Prostate gland (tissue), 2 donors: ENCODE measurements around the gene MCCC1. TPM values are rescaled to one million over a fixed set of nuclear protein-coding genes. Genes with fewer than 3 reads are reported as not detected.

Experiments used
- DNase-seq: peaks from one replicate; pipeline ENCODE4 v3.0.0-alpha.2; 2019; ENCODE audit warnings: low spot score
- H3K27ac ChIP-seq, 2 donors: fragments of 200-600 bp; sonication (generic); 2 replicates each; pipeline ENCODE4 v1.5.1; 2017 to 2019
- H3K27me3 ChIP-seq: fragments of 200-600 bp; sonication (generic); replicated peaks from 2 replicates; pipeline ENCODE4 v1.5.1; 2019; ENCODE audit not compliant: insufficient read depth
- H3K36me3 ChIP-seq, 2 donors: fragments of 200-600 bp; sonication (generic); 1 replicate in 1 of 2; 2 replicates in 1 of 2; pipeline versions ENCODE4 v1.5.1 to v1.8.1; 2017 to 2019
- H3K4me1 ChIP-seq: fragments of 200-600 bp; sonication (generic); replicated peaks from 2 replicates; pipeline ENCODE4 v1.5.1; 2019
- H3K4me3 ChIP-seq, 2 donors: fragments of 200-600 bp; sonication (generic); 2 replicates each; pipeline ENCODE4 v1.5.1; 2017 to 2019
- H3K9me3 ChIP-seq: fragments of 200-600 bp; sonication (generic); 2 replicates; pipeline ENCODE4 v1.5.1; 2017
- POLR2A ChIP-seq: fragments of 450-650 bp; IDR thresholded peaks from one replicate; pipeline ENCODE4 v1.6.1; 2016; ENCODE audit warnings: antibody characterized with exemption, mild to moderate bottlenecking
- POLR2AphosphoS5 ChIP-seq: sonication (generic); formaldehyde crosslinking; IDR thresholded peaks from one replicate; pipeline ENCODE4 v1.6.1; 2017; ENCODE audit warnings: antibody characterized with exemption
- WGBS: methylation state at CpG from one replicate; pipeline ENCODE4 v1.1.5; 2018; 5-methylcytosine and 5-hydroxymethylcytosine counted together
- intact Hi-C: fragments of 100-400 bp; cut with DNase I; formaldehyde crosslinking; loops from one replicate; pipeline ENCODE4 v1.14.2; 2022
- total RNA-seq, 2 donors: library from RNA; depleted of rRNA; stranded (reverse); fragments of >200 nt; gene quantifications; one replicate each; pipeline ENCODE4 v1.1.0, GENCODE V29; 2016
- TF ChIP-seq, protein P1 (sequence below), 4 experiments: fragments of 200-600 bp in 2 of 4; fragments of 450-650 bp in 2 of 4; sonication (generic) in 2 of 4; IDR thresholded peaks; 1 replicate in 3 of 4; 2 replicates in 1 of 4; pipeline ENCODE4 v1.5.1; 2016 to 2019; ENCODE audit warnings: antibody characterized with exemption in 4 of 4, mild to moderate bottlenecking in 2 of 4, moderate library complexity in 2 of 4

The MCCC1 gene
- total RNA-seq, 2 donors from 2014 or later = 37.5 to 54.6 TPM

DNA sequence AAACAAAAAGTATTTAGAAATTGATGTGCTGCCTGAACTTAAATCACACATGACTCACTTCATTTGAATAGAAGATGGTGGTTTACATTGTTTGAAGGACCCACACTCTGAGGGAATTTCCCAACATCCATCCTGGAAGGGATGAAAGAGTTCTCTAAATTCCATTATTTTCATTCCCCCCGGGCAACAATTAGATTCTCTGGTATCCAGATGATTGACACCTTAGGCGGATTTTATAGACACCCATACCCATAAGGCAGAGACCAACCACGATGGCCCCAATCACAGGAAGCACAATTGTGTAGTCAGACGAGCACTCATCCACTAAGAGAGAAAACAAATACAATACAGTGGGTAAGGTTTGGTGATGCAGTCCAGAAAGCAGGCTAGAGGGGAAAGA is 24.6 kb upstream of the MCCC1 start:
- Histone ChIP-seq H3K4me1 (no peaks in the 10 kb centered on the region), H3K27ac (no peak overlapping the region), H3K4me3 (no peak overlapping the region), H3K27me3 (no peaks in the 10 kb centered on the region), H3K9me3 (no peaks in the 10 kb centered on the region), H3K36me3 (no peaks in the 10 kb centered on the region)
- 50% methylated on average over 4 of the region's 4 CpGs for WGBS
- intact Hi-C loops = loop anchor here (2.0 to 10.0 kb wide), 2 partner anchors 61 to 259 kb away; no protein-coding TSS in a partner anchor
- TF ChIP-seq POLR2AphosphoS5 (no peak), POLR2A (no peak)
- TF ChIP-seq, protein P1, sequence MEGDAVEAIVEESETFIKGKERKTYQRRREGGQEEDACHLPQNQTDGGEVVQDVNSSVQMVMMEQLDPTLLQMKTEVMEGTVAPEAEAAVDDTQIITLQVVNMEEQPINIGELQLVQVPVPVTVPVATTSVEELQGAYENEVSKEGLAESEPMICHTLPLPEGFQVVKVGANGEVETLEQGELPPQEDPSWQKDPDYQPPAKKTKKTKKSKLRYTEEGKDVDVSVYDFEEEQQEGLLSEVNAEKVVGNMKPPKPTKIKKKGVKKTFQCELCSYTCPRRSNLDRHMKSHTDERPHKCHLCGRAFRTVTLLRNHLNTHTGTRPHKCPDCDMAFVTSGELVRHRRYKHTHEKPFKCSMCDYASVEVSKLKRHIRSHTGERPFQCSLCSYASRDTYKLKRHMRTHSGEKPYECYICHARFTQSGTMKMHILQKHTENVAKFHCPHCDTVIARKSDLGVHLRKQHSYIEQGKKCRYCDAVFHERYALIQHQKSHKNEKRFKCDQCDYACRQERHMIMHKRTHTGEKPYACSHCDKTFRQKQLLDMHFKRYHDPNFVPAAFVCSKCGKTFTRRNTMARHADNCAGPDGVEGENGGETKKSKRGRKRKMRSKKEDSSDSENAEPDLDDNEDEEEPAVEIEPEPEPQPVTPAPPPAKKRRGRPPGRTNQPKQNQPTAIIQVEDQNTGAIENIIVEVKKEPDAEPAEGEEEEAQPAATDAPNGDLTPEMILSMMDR (IDR thresholded peaks at IDR 0.05) = no peak
- DNase-seq = no peak

DNA sequence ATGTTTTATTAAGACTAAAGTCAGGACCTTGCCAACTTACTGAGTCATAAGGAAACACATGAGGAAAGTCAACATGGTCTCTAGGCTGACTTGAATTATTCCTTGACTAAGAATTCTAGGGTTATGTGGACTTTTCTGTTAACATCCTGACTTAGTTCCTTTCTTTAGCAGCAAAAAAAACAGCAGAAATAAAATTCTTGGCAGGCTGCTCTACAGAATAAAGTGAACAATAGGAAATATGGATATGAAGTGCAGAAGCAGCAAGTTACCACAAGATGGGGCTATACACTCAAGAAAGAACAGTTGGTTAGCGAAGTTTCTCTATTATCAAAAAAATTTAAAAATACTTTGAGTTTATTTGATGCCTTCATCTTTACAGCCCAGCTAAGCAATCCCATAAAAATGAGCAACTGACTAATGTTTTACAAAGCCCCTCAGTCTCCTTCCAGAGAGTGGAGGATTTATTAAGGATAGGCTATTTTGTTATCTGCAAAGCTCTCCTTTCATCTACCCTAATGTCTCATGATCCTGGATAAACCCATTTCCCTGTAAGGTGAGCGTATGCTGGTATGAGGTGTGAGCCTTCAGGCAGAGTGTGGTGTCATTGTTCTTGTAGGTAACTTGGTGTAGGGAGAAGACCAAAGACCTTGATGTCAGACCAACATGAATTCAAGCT is 23.1 kb upstream of the MCCC1 start:
- WGBS = 26% methylated on average over 2 of the region's 2 CpGs
- Histone ChIP-seq H3K27ac (no peak overlapping the region), H3K4me1 (no peaks in the 10 kb centered on the region), H3K36me3 (no peaks in the 10 kb centered on the region), H3K4me3 (no peak overlapping the region), H3K9me3 (no peaks in the 10 kb centered on the region), H3K27me3 (no peaks in the 10 kb centered on the region)
- intact Hi-C loops = loop anchor here (2.0 to 10.0 kb wide), 2 partner anchors 62 to 260 kb away; no protein-coding TSS in a partner anchor
- TF ChIP-seq, protein P1 (IDR thresholded peaks at IDR 0.05) = peak; percentile 56 to 94 (median 90)
- TF ChIP-seq POLR2AphosphoS5 = no peak
- no peak for DNase-seq

DNA sequence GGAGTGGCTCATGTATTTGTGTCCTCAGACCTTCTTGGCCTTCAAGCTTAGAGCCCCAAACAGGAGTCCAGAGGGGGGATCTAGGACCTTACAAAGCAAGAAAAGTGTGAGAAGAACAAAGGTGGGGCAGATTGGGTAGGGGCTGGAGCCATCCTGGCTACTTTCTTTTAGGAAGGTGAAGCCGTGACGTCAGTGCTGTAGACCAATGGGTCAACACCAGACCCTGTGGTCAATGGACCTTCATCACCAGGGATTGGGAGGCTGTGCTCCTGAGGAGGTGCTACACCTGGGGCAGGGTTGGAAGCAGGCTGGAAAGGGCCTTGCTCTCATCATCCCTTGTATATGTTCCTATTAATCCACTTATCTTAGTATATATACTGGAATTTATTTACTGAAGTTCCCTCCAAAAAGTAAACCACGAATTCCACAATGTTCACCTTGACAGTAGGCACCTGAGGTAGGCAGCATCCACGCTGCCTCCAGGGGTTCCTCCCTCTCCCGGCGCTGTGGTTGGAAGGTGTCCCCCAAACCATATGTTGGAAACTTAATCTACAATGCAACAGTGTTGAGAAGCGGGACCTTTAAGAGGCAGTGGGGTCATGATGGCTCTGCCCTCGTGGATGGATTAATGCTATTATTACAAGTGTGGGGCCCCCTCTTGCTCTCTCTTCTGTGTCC is 21.4 kb upstream of the MCCC1 start:
- intact Hi-C loops = loop anchor here (10.0 kb wide), 1 partner anchor 64 kb away; no protein-coding TSS in a partner anchor
- Histone ChIP-seq H3K27me3 (no peaks in the 10 kb centered on the region), H3K9me3 (no peaks in the 10 kb centered on the region), H3K36me3 (no peaks in the 10 kb centered on the region), H3K27ac (no peak overlapping the region), H3K4me1 (no peaks in the 10 kb centered on the region), H3K4me3 (no peak overlapping the region)
- TF ChIP-seq, protein P1 (IDR thresholded peaks at IDR 0.05) = no peak
- TF ChIP-seq POLR2A (no peak), POLR2AphosphoS5 (no peak)
- no peak for DNase-seq
- WGBS = 75% methylated on average over 8 of the region's 8 CpGs

DNA sequence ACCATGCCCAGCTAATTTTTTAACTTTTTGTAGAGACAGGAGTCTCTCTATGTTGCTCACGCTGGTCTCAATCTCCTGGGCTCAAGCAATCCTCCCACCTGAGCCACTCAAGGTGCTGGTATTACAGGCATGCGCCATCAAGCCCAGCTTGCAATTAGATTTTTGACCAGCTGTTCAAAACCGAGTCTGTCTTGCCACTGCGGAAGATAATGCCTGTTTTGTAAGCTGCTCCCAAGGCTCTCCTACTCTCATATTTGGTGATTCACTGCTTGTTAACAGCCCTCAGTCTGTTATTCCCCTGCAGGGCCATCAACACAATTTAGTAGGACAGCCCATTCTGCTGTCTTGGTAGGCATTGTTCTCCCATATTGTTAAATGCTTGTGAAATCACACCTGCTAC is 17.8 kb upstream of the MCCC1 start:
- Histone ChIP-seq H3K4me1 (no peaks in the 10 kb centered on the region), H3K36me3 (no peaks in the 10 kb centered on the region), H3K9me3 (no peaks in the 10 kb centered on the region), H3K27ac (no peak overlapping the region), H3K27me3 (no peaks in the 10 kb centered on the region), H3K4me3 (no peak overlapping the region)
- WGBS = 49% methylated on average over 4 of the region's 4 CpGs
- TF ChIP-seq POLR2AphosphoS5 (no peak), POLR2A (no peak)
- TF ChIP-seq, protein P1 (IDR thresholded peaks at IDR 0.05) = no peak
- no peak for DNase-seq
- intact Hi-C loops = no loop called here
